ENCODE measurements around the gene ESR1.

- TF ChIP-seq EZH2 (IDR thresholded peaks at IDR 0.05; ENCODE audit: low read length) = no peak
- TF ChIP-seq, protein P1, sequence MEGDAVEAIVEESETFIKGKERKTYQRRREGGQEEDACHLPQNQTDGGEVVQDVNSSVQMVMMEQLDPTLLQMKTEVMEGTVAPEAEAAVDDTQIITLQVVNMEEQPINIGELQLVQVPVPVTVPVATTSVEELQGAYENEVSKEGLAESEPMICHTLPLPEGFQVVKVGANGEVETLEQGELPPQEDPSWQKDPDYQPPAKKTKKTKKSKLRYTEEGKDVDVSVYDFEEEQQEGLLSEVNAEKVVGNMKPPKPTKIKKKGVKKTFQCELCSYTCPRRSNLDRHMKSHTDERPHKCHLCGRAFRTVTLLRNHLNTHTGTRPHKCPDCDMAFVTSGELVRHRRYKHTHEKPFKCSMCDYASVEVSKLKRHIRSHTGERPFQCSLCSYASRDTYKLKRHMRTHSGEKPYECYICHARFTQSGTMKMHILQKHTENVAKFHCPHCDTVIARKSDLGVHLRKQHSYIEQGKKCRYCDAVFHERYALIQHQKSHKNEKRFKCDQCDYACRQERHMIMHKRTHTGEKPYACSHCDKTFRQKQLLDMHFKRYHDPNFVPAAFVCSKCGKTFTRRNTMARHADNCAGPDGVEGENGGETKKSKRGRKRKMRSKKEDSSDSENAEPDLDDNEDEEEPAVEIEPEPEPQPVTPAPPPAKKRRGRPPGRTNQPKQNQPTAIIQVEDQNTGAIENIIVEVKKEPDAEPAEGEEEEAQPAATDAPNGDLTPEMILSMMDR (optimal IDR thresholded peaks at IDR 0.05 in 1 of 3, IDR thresholded peaks at IDR 0.05 in 1 of 3, conservative IDR thresholded peaks at IDR 0.05 in 1 of 3; ENCODE audit: extremely low read depth in 1 of 3, insufficient read depth in 2 of 3, low read length in 3 of 3) = no peak
Observed at GRCh38 chr6:152129691-152130151, 322.2 kb downstream of the ESR1 start.

Measured in keratinocyte (primary cell).